Mesendoderm (in vitro differentiated cells): ENCODE measurements around the gene HOXD11.
A peak's percentile ranks its signal among the peaks of the same experiment; 100 is the strongest.

Experiments used
- DNase-seq: peaks from one replicate; pipeline ENCODE4 v3.0.0; 2013
- H2AK5ac ChIP-seq: 2 replicates; pipeline ENCODE4 v1.6.1; 2013; ENCODE audit warnings: low read length, inconsistent platforms
- H2BK120ac ChIP-seq: 2 replicates; pipeline ENCODE4 v1.6.1; 2013; ENCODE audit warnings: low read depth, mild to moderate bottlenecking, low read length, moderate library complexity, mixed read lengths
- H2BK15ac ChIP-seq: replicated peaks from 2 replicates; pipeline ENCODE4 v1.6.1; 2013; ENCODE audit warnings: low read depth, mild to moderate bottlenecking, moderate library complexity
- H2BK5ac ChIP-seq: 2 replicates; pipeline ENCODE4 v1.6.1; 2013; ENCODE audit warnings: low read length, inconsistent platforms
- H3K18ac ChIP-seq: 2 replicates; pipeline ENCODE4 v1.6.1; 2013; ENCODE audit warnings: mild to moderate bottlenecking, low read length, mixed read lengths
- H3K23ac ChIP-seq: one replicate; pipeline ENCODE4 v1.6.1; 2013; ENCODE audit warnings: low read length
- H3K27ac ChIP-seq: 2 replicates; pipeline ENCODE4 v1.5.1; 2013; ENCODE audit warnings: low read depth, mild to moderate bottlenecking, inconsistent platforms, low read length, moderate library complexity
- H3K27me3 ChIP-seq: 2 replicates; pipeline ENCODE4 v1.6.1; 2013; ENCODE audit warnings: low read length, control low read depth, mild to moderate bottlenecking, inconsistent platforms; ENCODE audit not compliant: insufficient read depth, poor library complexity
- H3K36me3 ChIP-seq: 2 replicates; pipeline ENCODE4 v1.6.1; 2013; ENCODE audit warnings: low read length, inconsistent platforms; ENCODE audit not compliant: control insufficient read depth, insufficient read depth
- H3K4ac ChIP-seq: one replicate; pipeline ENCODE4 v1.6.1; 2013; ENCODE audit warnings: low read depth, mild to moderate bottlenecking, low read length, moderate library complexity
- H3K4me1 ChIP-seq: 2 replicates; pipeline ENCODE4 v1.6.1; 2013; ENCODE audit warnings: low read depth, low read length, inconsistent platforms; ENCODE audit not compliant: control insufficient read depth
- H3K4me2 ChIP-seq: 2 replicates; pipeline ENCODE4 v1.6.1; 2013; ENCODE audit warnings: low read length
- H3K4me3 ChIP-seq: 2 replicates; pipeline ENCODE4 v1.5.1; 2013; ENCODE audit warnings: mild to moderate bottlenecking, low read length
- H3K56ac ChIP-seq: one replicate; pipeline ENCODE4 v1.6.1; 2013; ENCODE audit warnings: low read length
- H3K79me1 ChIP-seq: 2 replicates; pipeline ENCODE4 v1.6.1; 2013; ENCODE audit warnings: low read length, inconsistent platforms
- H3K79me2 ChIP-seq: 2 replicates; pipeline ENCODE4 v1.6.1; 2013; ENCODE audit warnings: mild to moderate bottlenecking, low read length; ENCODE audit not compliant: control insufficient read depth, insufficient read depth
- H3K9ac ChIP-seq: 2 replicates; pipeline ENCODE4 v1.6.1; 2013; ENCODE audit warnings: low read length, inconsistent platforms
- H4K5ac ChIP-seq: one replicate; pipeline ENCODE4 v1.6.1; 2013; ENCODE audit warnings: low read length
- H4K8ac ChIP-seq: one replicate; pipeline ENCODE4 v1.6.1; 2013; ENCODE audit warnings: low read depth, mild to moderate bottlenecking, control low read depth, low read length, moderate library complexity
- WGBS: extraction: QIAGEN DNeasy Blood & Tissue Kit; methylation state at CpG from one replicate; pipeline ENCODE4 v1.1.7; 2013; ENCODE audit warnings: low lambda C conversion rate, missing lambda C conversion rate; ENCODE audit not compliant: insufficient coverage; ENCODE audit errors: extremely low coverage; 5-methylcytosine and 5-hydroxymethylcytosine counted together

Gene HOXD11

DNA sequence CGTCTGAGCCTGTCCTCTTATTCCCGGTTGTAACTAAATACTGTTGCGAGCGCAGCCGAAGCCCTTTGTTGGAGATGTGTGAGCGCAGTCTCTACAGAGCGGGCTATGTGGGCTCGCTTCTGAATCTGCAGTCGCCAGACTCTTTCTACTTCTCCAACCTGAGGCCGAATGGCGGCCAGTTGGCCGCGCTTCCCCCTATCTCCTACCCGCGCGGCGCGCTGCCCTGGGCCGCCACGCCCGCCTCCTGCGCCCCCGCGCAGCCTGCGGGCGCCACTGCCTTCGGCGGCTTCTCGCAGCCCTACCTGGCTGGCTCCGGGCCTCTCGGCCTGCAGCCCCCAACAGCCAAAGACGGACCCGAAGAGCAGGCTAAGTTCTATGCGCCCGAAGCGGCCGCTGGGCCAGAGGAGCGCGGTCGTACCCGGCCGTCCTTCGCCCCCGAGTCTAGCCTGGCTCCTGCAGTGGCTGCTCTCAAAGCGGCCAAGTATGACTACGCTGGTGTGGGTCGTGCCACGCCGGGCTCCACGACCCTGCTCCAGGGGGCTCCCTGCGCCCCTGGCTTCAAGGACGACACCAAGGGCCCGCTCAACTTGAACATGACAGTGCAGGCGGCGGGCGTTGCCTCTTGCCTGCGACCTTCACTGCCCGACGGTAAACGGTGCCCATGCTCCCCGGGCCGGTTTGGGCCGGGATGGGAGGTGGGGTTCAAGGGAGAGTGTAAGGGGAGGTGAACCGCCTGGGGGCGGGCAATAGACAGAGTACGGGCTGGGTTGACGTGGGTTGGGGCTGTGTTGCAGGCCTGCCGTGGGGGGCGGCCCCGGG is 7.1 kb upstream of the HOXD11 start, which contains the start of gene HOXD12:
Gene HOXD12 (plus strand): TSS at position 68 of the 819 bp plus-strand sequence. CDS start 7 bp downstream, at position 75.
- no CpG with 5 or more reads among the region's 70 CpGs for WGBS
- Histone ChIP-seq H3K4ac (no peak within 1 kb of the TSS), H3K9ac (no peak within 1 kb of the TSS), H3K18ac (no peak within 1 kb of the TSS), H2BK120ac (no peak within 1 kb of the TSS), H3K79me2 (no peaks in the 10 kb centered on the region), H2BK15ac (no peak within 1 kb of the TSS), H3K56ac (no peak within 1 kb of the TSS), H3K27ac (no peak within 1 kb of the TSS), H3K4me2 (peak within 1 kb of the TSS; percentile 61), H4K5ac (no peak within 1 kb of the TSS), H4K8ac (no peak within 1 kb of the TSS), H3K27me3 (peaks cover 75% of the 10 kb centered on the region), H2BK5ac (no peak within 1 kb of the TSS), H3K79me1 (no peaks in the 10 kb centered on the region), H3K23ac (no peak within 1 kb of the TSS), H3K4me3 (no peak within 1 kb of the TSS), H2AK5ac (no peak within 1 kb of the TSS), H3K36me3 (no peaks in the 10 kb centered on the region), H3K4me1 (peaks cover 4% of the 10 kb centered on the region)
- no peak for DNase-seq

DNA sequence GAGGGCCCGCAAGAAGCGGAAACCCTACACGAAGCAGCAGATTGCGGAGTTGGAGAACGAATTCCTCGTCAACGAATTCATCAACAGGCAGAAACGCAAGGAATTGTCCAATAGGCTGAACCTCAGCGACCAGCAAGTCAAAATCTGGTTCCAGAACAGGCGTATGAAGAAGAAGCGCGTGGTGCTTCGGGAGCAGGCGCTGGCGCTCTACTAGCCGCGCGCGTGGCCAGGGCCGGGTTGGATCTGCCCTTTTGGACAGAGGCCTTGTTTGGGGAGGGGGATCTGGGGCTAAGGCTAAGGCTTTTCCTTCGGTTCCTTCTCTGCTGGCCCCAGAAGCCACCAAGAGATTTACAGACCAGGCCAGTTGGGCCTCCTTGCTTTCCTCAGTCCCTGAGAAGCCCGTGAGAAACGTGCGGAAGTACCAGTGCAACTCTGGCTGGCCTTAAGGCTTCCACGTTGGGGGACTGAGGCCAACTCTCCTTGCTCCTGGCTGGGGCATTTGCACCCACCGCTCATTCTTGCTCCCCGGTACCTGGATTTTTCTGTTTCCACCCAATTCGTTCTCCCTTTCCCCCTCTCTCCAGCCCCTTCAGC is 6.4 kb upstream of the HOXD11 start:
- WGBS: no CpG with 5 or more reads among the region's 28 CpGs
- no peak overlapping the region for H3K9ac ChIP-seq

DNA sequence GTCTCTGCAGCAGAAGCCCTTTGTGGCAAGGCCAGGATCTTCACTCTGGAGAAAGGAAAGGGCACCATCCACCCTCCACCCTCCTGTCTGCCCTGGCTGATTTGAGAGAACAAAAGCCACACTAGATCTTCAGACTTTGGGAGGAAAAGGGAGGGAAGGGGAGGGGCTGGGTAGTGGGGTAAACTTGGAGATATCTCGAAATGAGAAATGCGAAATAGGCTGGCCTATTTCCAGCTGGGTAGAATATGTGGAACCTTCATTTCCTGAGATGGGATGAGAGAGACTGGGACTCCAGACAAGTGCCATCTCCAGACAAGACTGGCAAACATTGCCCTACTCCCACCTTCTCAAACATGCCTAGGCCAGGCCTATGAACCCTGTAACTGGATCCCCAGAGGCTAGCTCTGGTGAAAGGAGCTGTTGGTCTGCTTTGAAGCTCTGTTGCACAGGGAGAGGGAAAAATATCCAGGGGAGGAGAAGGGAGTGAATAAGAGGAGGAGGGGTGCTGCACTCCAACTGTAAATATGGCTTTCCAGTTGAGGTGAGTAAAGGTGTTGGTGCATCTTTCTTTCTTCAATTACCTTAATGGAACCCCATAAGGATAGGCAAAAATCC is 5.8 kb upstream of the HOXD11 start:
- no peak overlapping the region for H2BK120ac ChIP-seq
- H2BK5ac ChIP-seq: no peak overlapping the region
- no peak overlapping the region for H3K18ac ChIP-seq
- H3K4me3 ChIP-seq: no peak overlapping the region
- no peak overlapping the region for H3K56ac ChIP-seq
- no CpG with 5 or more reads among the region's 2 CpGs for WGBS
- H3K4me1 ChIP-seq: peaks cover 2% of the 10 kb centered on the region
- DNase-seq: no peak
- H2BK15ac ChIP-seq: no peak overlapping the region
- H3K9ac ChIP-seq: no peak overlapping the region
- H4K8ac ChIP-seq: no peak overlapping the region
- no peaks in the 10 kb centered on the region for H3K79me1 ChIP-seq
- H3K4me2 ChIP-seq: no peak overlapping the region
- no peaks in the 10 kb centered on the region for H3K36me3 ChIP-seq
- no peak overlapping the region for H2AK5ac ChIP-seq
- H3K4ac ChIP-seq: no peak overlapping the region
- no peaks in the 10 kb centered on the region for H3K79me2 ChIP-seq
- H3K27ac ChIP-seq: no peak overlapping the region
- peaks cover 82% of the 10 kb centered on the region for H3K27me3 ChIP-seq
- H4K5ac ChIP-seq: no peak overlapping the region
- no peak overlapping the region for H3K23ac ChIP-seq

More for the DNA sequence above, 6.4 kb upstream of the HOXD11 start:
- Histone ChIP-seq H2AK5ac (no peak overlapping the region), H3K4me2 (no peak overlapping the region), H3K27me3 (peaks cover 76% of the 10 kb centered on the region), H3K79me1 (no peaks in the 10 kb centered on the region), H3K27ac (no peak overlapping the region), H4K8ac (no peak overlapping the region), H3K36me3 (no peaks in the 10 kb centered on the region), H3K79me2 (no peaks in the 10 kb centered on the region), H3K4me1 (peaks cover 4% of the 10 kb centered on the region), H2BK120ac (no peak overlapping the region), H2BK5ac (no peak overlapping the region), H3K4ac (no peak overlapping the region), H4K5ac (no peak overlapping the region), H3K56ac (no peak overlapping the region), H3K18ac (no peak overlapping the region), H2BK15ac (no peak overlapping the region), H3K23ac (no peak overlapping the region), H3K4me3 (no peak overlapping the region)
- DNase-seq: no peak

DNA sequence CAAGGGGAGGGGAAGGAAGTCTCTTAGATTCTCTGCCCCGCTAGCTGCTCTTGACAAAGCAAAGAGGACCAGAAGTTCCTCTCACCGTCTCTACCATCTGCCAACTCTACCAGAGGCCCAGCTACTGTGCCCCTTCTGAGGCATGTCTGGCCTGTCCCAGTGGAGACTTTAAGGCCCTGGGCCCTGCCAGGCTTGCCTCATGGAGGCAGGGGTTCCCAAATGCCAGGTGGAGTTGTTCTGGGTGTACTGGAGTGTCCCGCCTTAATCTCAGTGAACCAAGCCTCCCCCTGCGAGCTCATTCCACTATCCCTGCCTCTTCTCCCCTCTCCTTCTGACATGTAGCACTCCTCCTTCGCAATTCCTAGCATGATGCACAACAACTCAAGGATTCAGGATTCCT is 5.2 kb upstream of the HOXD11 start:
- no peak overlapping the region for H3K18ac ChIP-seq
- no peak overlapping the region for H4K5ac ChIP-seq
- peaks cover 2% of the 10 kb centered on the region for H3K4me1 ChIP-seq
- H3K79me1 ChIP-seq: no peaks in the 10 kb centered on the region
- H4K8ac ChIP-seq: no peak overlapping the region
- no peak overlapping the region for H2BK5ac ChIP-seq
- no peak overlapping the region for H3K27ac ChIP-seq
- DNase-seq: no peak
- no peak overlapping the region for H3K4me2 ChIP-seq
- no peak overlapping the region for H3K9ac ChIP-seq
- no peak overlapping the region for H3K4ac ChIP-seq
- no peak overlapping the region for H2AK5ac ChIP-seq
- H2BK15ac ChIP-seq: no peak overlapping the region
- no peak overlapping the region for H3K56ac ChIP-seq
- no peak overlapping the region for H3K23ac ChIP-seq
- no CpG with 5 or more reads among the region's 5 CpGs for WGBS
- peaks cover 86% of the 10 kb centered on the region for H3K27me3 ChIP-seq
- no peaks in the 10 kb centered on the region for H3K36me3 ChIP-seq
- no peak overlapping the region for H3K4me3 ChIP-seq
- H3K79me2 ChIP-seq: no peaks in the 10 kb centered on the region
- no peak overlapping the region for H2BK120ac ChIP-seq

DNA sequence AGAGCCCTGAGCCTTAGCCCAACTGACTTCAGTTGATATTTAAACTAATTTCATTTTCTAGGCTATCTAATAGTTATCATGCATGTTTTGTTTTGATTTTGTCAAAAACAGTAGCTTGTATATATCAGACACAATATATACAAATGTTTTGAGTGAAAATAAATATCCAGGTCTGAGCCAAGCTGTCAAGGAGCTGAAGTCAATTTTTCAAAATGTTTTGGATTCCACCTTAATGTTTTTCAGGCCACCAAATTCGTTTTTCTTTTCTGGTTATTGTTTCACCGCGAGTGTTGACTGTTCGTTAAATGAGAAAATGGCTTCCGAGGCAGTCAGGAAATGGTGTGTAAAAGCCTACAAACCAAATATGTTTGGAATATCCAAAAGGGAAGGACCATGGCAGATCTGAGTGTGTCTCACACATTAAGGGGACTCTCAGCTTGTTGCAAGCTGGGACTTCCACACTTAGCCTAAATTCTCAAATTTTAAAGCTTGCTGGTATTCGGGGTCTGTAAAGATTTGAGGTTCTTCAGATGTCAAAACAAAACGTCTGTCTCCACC is 4.7 kb upstream of the HOXD11 start:
- Histone ChIP-seq H2BK15ac (no peak overlapping the region), H3K23ac (no peak overlapping the region), H3K36me3 (no peaks in the 10 kb centered on the region), H3K9ac (no peak overlapping the region), H3K56ac (no peak overlapping the region), H3K27me3 (peaks cover 91% of the 10 kb centered on the region), H3K79me1 (no peaks in the 10 kb centered on the region), H3K18ac (no peak overlapping the region), H3K4me1 (peaks cover 2% of the 10 kb centered on the region), H3K79me2 (no peaks in the 10 kb centered on the region), H2BK120ac (no peak overlapping the region), H3K4me2 (no peak overlapping the region), H4K8ac (no peak overlapping the region), H3K27ac (no peak overlapping the region), H3K4me3 (no peak overlapping the region), H2BK5ac (no peak overlapping the region), H4K5ac (no peak overlapping the region), H2AK5ac (no peak overlapping the region), H3K4ac (no peak overlapping the region)
- WGBS: no CpG with 5 or more reads among the region's 7 CpGs
- DNase-seq: no peak
